GM18868 (cell line): Measurements from ENCODE around the gene SOCS6.
A peak's percentile ranks its signal among the peaks of the same experiment; 100 is the strongest.
"Not testable (repeated sequence)": the region's sequence is repeated elsewhere in the genome, so short reads cannot be mapped to it uniquely, and the experiment has no call there.

Experiments used
- ATAC-seq: cut with Tn5 transposase; IDR thresholded peaks from one replicate; pipeline ENCODE4 v1.9.1; 2021; ENCODE audit warnings: mild to moderate bottlenecking, moderate library complexity; ENCODE audit not compliant: unreplicated experiment

The SOCS6 gene

GRCh38 chr18:70354771-70355170 lies 65.9 kb downstream of the SOCS6 start:
- no peak for ATAC-seq

GRCh38 chr18:70355620-70356385 lies 67.0 kb downstream of the SOCS6 start:
- ATAC-seq = no peak

GRCh38 chr18:70358105-70358406 lies 69.2 kb downstream of the SOCS6 start:
- peak; percentile 69 for ATAC-seq

- no peak for ATAC-seq
These were observed 70.2 kb downstream of the SOCS6 start for GRCh38 chr18:70359071-70359470.

GRCh38 chr18:70362258-70362657 lies 73.4 kb downstream of the SOCS6 start:
- no peak for ATAC-seq

GRCh38 chr18:70363861-70364260 lies 75.0 kb downstream of the SOCS6 start:
- no peak for ATAC-seq

DNA sequence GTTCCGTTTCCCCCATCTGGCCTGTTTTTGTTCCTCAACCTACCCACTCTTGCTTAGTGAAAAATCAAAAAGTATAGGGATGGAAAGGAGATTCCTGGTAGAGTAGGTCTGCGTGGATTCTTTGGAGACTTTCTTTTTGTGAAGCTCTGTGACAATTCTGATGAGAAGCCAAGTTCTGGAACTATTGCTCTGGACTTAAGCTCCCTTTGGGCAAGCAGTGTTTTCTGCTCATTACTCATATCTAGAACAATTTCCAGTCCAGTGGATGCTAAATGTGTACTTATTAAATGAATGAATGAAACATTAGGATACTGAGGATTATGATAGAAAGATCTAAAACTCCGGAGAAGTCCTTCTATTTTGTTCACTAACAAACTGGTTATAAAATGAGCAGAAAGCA lies 76.5 kb downstream of the SOCS6 start:
- no peak for ATAC-seq

GRCh38 chr18:70366174-70366573 lies 77.3 kb downstream of the SOCS6 start:
- no peak for ATAC-seq

GRCh38 chr18:70366670-70367069 lies 77.8 kb downstream of the SOCS6 start:
- no peak for ATAC-seq

GRCh38 chr18:70367344-70367743 lies 78.5 kb downstream of the SOCS6 start:
- not testable (repeated sequence) for ATAC-seq

DNA sequence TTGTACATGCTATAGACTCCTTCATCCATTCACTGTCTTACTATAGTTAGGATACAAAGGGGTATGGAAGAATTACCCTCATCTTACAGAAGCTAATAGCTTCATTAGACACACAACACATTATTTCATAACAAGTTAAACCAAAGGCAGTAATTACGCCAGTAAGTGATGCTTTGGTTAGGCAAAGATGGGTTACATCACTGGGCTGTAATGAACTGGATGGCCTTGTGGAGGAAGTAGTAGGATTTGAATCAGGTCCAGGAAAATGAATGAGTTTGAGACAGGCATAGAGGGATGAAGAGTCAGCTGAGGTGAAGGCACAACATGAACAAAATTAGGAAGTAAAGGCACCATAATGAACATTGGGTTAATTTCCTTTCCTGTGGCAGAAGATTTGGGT lies 80.1 kb downstream of the SOCS6 start:
- no peak for ATAC-seq

DNA sequence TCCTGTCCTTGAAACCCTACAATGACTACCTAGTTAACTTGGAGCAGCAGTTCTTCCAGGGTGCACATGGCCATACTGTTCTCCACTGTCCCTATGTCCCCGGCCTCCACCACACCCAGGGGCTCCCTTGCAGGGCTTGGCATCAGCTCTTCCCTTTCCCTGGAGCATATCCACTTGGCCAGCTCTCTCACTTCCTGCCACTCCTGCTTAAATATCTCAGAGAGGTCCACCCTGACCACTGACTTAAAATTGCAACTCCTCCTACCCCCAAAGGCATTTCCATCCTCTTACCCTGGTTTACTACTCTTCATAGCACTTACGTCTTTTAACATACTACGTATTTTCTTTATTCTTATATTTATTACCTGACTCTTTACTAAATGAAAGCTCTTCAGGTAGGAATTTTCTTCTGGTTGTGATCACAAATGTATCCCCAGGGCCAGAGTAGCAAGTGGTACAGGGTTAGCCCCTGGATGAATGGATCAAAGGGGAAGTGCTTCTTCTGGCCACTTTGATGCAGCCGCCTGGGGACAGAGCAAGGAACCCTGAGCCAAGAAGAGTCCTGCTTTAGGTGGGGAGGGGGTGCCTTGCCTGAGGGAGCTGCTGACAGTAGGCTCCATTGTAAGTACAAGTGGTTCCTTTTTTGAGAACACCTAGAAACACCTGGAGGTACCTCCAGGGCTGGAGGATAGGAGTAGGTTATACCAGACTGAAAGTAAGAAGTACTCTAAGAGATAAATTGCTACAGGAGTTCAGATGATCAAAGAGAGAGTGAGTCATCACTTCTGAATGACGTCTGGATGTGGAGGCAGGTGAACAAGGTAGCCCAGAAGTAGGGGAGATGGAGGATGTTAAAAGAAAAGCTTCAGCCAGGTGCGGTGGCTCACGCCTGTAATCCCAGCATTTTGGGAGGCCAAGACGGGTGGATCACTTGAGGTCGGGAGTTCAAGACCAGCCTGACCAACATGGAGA lies 82.2 kb downstream of the SOCS6 start:
- ATAC-seq = no peak

GRCh38 chr18:70371908-70372307 lies 83.1 kb downstream of the SOCS6 start:
- ATAC-seq = no peak

DNA sequence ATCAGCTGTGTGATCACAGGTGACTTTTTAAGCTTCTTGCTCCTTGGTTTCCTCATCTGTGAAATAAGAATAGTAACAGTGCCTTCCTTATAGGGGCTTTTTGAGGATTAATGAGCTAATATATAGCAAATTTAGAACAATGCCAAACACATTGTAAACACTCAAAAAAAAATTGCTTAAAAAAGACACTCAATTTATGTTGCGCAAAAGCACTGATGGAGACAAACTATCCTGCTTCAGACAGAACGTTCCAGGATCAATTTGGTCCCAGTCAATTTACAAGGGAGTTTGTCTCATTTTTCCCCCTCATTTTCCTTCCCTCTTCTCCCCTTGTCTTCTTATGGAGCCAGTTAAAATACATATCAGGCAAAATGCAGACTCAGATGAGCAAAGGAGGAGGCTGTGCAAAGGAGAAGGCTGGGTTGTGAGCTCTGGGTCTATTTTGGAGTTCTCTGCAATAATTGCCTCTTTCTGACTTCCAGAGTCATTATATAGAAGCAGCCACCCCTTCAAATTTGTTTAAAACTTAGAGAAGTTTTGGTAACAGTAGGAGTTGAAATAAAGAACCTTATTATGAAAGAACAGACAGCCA lies 83.7 kb downstream of the SOCS6 start:
- no peak for ATAC-seq

DNA sequence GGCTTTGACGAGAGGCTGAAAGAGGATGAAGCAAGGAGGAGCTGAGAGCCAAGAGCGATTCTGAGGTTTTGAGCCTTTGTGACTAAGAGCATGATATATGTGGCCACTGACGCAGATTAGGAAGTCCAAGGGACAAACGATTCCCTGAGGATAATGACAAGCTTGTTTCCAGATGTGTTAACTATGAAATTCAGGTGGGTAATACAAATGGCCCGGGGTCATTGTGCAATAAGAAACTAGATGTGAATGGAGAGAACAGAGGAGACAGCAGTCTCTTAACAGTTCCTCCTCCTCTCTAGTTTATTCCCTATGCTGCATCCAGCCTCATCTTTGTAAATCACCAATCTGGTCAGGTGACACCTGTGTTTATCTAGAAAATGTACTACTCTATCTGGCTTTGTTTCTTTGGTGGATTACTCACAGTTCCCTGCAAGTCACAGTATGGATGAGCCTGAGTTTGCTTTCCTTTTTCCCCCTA lies 84.2 kb downstream of the SOCS6 start:
- ATAC-seq = no peak

- ATAC-seq = no peak
These were observed 85.3 kb downstream of the SOCS6 start for GRCh38 chr18:70374154-70374553.

DNA sequence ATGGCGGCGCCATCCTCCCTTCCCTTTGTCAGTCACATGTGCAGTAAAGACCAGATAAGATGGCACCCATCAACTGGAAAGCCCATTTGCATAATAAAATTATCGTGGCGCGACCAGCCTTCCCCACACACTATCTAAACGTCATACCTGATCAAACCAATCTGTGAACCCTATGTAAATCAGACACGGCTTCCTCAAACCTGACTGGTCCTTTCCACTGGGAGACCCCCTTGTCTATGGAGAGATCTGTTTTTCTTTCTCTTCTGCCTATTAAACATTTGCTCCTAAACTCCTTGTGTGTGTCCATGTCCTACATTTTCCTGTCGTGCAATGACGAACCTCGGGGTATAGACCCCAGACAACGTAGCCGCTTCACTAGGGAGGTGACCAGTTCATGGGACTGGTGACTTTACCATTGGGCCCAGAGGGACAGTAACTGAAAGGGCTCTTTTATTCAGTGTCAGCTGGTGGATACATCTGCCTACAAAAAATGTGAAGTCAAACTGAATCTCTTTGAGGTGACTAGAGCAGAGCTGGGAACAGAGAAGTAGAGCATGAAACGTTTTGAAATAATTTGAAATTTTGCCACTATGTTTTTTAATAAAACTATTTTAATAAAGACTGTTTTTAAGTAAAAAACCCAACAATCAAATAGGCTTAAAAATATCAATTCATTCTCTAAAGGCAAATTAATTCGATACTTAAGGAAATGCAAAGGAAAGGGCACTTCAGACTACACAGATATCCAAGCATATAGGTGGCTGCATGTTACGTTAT lies 87.5 kb downstream of the SOCS6 start:
- no peak for ATAC-seq

DNA sequence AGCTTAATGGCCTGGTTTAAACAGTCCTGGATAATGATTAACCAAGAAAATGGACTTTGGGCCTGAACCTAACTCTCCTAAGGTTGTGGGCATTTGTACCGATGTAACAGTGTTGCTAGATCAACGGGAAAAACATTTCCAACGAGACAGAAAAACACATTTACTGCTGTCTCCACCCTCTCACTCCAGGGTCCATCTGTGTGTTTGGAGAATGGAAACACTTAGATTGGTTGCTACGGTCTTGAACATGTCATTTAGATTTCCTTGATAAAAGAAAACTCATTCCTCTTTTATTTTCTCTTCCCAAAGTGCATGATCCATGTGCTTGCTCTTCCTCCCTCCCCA lies 88.0 kb downstream of the SOCS6 start:
- ATAC-seq = no peak

DNA sequence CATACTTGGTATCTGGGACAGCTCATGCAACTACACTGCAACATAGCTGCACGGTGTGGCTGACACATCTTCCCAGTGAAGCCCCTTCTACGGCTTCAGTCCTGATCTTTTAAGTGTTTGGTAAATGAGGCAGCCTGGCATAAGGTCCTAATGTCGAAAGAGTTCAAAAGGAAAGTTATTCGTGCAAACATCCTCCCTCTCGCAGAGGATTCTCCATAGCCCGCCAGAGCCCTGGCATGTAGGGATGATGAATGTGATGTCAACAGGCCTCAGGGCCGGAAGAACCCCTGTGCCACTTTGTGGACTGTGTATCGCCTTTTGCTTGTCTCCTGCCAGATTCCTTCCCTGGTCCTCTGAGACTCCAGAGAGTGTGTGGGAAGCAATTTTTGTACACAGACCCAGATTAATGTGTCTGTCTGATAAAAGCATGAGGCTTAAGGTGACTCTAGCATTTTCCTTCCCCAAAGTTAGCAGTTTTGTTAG lies 88.5 kb downstream of the SOCS6 start:
- no peak for ATAC-seq

GRCh38 chr18:70377857-70378701 lies 89.2 kb downstream of the SOCS6 start:
- no peak for ATAC-seq
